OCI-LY3 (cell line): ENCODE results near the gene ZDHHC21.

Experiments used
- H2AFZ ChIP-seq: fragments of 200-600, 300-600 bp; shearing (Covaris generic); 2 replicates; pipeline ENCODE4 v1.6.0; 2014; ENCODE audit warnings: antibody characterized with exemption, low read depth, low read length
- H3K27ac ChIP-seq: fragments of 200-600, 300-600 bp; sonication (generic); 2 replicates; pipeline ENCODE4 v1.5.1; 2014; ENCODE audit warnings: mild to moderate bottlenecking, low read length, moderate library complexity, mixed read lengths
- H3K27me3 ChIP-seq: fragments of 200-600, 300-600 bp; sonication (generic); 2 replicates; pipeline ENCODE4 v1.6.1; 2014; ENCODE audit warnings: low read depth, low read length, mixed read lengths
- H3K36me3 ChIP-seq: fragments of 200-600, 300-600 bp; sonication (generic); replicated peaks from 2 replicates; pipeline ENCODE3; 2014; ENCODE audit warnings: low read depth, low read length, mixed read lengths
- H3K4me1 ChIP-seq: fragments of 300-600, 200-600 bp; sonication (generic); 2 replicates; pipeline ENCODE4 v1.6.1; 2014; ENCODE audit warnings: low read length, mixed read lengths
- H3K4me2 ChIP-seq: fragments of 200-600, 300-600 bp; sonication (generic); 2 replicates; pipeline ENCODE4 v1.6.1; 2014; ENCODE audit warnings: low read length, mixed read lengths
- H3K4me3 ChIP-seq: fragments of 300-600, 200-600 bp; sonication (generic); 2 replicates; pipeline ENCODE4 v1.5.1; 2014; ENCODE audit warnings: antibody characterized with exemption, mild to moderate bottlenecking, low read length, moderate library complexity
- H3K79me2 ChIP-seq: fragments of 300-600, 200-600 bp; shearing (Covaris generic); 2 replicates; pipeline ENCODE4 v1.6.1; 2014; ENCODE audit warnings: mild to moderate bottlenecking, low read length, mixed read lengths
- H3K9ac ChIP-seq: fragments of 300-600, 200-600 bp; shearing (Covaris generic); 2 replicates; pipeline ENCODE4 v1.6.0; 2014; ENCODE audit warnings: mild to moderate bottlenecking, low read length, moderate library complexity
- H3K9me3 ChIP-seq: fragments of 200-600, 300-600 bp; shearing (Covaris generic); 2 replicates; pipeline ENCODE4 v1.6.1; 2014; ENCODE audit warnings: low read length, mixed read lengths; ENCODE audit not compliant: insufficient read depth
- H4K20me1 ChIP-seq: fragments of 200-600, 300-600 bp; sonication (generic); 2 replicates; pipeline ENCODE4 v1.6.1; 2016; ENCODE audit warnings: low read length, mixed read lengths; ENCODE audit not compliant: insufficient read depth
- CTCF ChIP-seq: fragments of 200-600, 300-600 bp; sonication (generic); IDR thresholded peaks from 2 replicates; pipeline ENCODE4 v1.5.1; 2014; ENCODE audit warnings: antibody characterized with exemption, low read length, low read depth
- EZH2phosphoT487 ChIP-seq: fragments of 200-600 bp; shearing (Covaris generic); IDR thresholded peaks from 2 replicates; pipeline ENCODE4 v1.6.1; 2018; ENCODE audit warnings: antibody characterized with exemption, mixed run types, low read depth

ZDHHC21 gene

GRCh38 chr9:14730461-14730898 is 37.2 kb upstream of the ZDHHC21 start:
- Histone ChIP-seq H3K4me3 (no peak overlapping the region), H3K79me2 (no peaks in the 10 kb centered on the region), H3K9ac (no peak overlapping the region), H3K27me3 (peaks cover 11% of the 10 kb centered on the region; the same call in 1 of the 2 replicates), H2AFZ (no peak overlapping the region), H3K9me3 (no peaks in the 10 kb centered on the region), H3K4me2 (no peak overlapping the region), H4K20me1 (no peaks in the 10 kb centered on the region), H3K4me1 (no peaks in the 10 kb centered on the region), H3K27ac (no peak overlapping the region), H3K36me3 (no peaks in the 10 kb centered on the region)
- no peak for TF ChIP-seq EZH2phosphoT487
- no peak for TF ChIP-seq CTCF

GRCh38 chr9:14723301-14723700 is 30.1 kb upstream of the ZDHHC21 start:
- H3K9me3 ChIP-seq: no peaks in the 10 kb centered on the region
- no peak overlapping the region for H3K4me2 ChIP-seq
- no peaks in the 10 kb centered on the region for H3K4me1 ChIP-seq
- peaks cover 10% of the 10 kb centered on the region for H3K27me3 ChIP-seq
- H3K9ac ChIP-seq: no peak overlapping the region
- H3K4me3 ChIP-seq: no peak overlapping the region
- no peak overlapping the region for H3K27ac ChIP-seq
- H4K20me1 ChIP-seq: no peaks in the 10 kb centered on the region
- H3K36me3 ChIP-seq: no peaks in the 10 kb centered on the region
- H2AFZ ChIP-seq: no peak overlapping the region
- H3K79me2 ChIP-seq: no peaks in the 10 kb centered on the region
- TF ChIP-seq EZH2phosphoT487: no peak
- no peak for TF ChIP-seq CTCF

DNA sequence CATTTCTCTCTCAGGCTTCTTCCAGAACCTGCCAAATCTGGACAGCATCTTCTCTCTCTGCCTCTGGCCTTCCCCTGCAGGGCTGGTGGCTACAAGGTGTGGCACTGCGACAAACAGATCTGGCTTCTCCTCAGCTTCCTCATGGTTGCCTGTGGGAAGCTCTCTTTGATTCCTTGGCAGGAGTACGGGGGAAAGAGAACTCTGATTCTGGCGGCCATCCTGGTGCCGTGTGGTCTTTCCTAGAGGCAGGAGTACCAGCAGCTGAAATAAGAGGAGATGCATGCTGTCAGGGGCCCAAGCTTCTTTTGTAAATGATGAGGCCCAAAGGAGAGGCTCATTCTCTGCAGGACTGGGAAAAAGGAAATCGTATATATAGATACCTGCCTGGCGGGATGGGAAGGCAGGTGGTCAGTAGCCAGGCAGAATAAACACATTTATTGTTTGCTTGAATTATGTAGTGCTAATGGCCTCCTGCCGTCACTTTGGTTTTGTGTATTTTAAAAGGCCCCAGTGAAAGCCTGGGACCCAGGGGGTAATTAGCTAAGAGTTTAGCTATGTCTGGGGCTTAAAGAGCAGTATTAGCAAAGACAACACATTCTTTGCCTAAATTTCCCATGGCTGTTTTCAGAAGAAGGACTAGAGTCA is 29.3 kb upstream of the ZDHHC21 start, which contains the start of gene CER1:
CER1 (minus strand) TSS at position 343 of the 645 bp plus-strand sequence; CDS start at position 282, 61 bp downstream.
- TF ChIP-seq CTCF (no peak), EZH2phosphoT487 (no peak)
- no peaks in the 10 kb centered on the region for H4K20me1 ChIP-seq
- no peaks in the 10 kb centered on the region for H3K4me1 ChIP-seq
- H2AFZ ChIP-seq: no peak within 1 kb of the TSS
- no peak within 1 kb of the TSS for H3K4me2 ChIP-seq
- no peaks in the 10 kb centered on the region for H3K79me2 ChIP-seq
- H3K9ac ChIP-seq: no peak within 1 kb of the TSS
- no peak within 1 kb of the TSS for H3K27ac ChIP-seq
- no peaks in the 10 kb centered on the region for H3K36me3 ChIP-seq
- H3K27me3 ChIP-seq: peaks cover 17% of the 10 kb centered on the region
- no peak within 1 kb of the TSS for H3K4me3 ChIP-seq
- H3K9me3 ChIP-seq: no peaks in the 10 kb centered on the region

DNA sequence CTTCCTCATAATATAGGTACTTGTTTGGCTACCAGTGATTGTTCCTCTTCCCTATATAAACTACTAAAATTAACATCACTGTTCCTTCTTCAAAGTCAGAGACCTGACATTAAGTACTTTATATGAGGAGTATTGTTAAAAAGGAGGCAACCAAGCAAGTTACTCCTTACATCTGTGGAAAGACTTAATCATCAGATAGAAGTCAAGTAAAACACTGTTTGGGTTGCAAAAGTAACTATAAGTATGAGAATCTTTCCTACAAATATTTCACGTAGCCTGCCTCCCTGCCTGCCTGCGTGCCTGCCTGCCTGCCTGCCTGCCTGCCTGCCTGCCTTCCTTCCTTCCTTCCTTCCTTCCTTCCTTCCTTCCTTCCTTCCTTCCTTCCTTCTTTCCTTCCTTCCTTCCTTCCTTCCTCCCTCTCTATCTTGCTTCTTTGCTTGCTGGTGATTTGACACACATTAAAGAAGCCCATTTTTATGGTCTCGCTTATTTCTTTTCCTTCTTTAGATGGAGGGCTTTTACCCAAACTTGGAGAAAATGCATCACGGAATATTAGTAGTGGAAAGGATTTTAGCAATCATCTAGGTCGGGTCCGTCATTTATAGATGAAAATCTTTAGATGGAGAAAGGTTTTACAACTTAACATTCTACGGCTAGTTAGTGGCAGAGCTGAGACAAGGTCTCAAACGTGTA is 26.1 kb upstream of the ZDHHC21 start:
- TF ChIP-seq EZH2phosphoT487 (no peak), CTCF (no peak)
- Histone ChIP-seq H3K4me1 (no peaks in the 10 kb centered on the region), H4K20me1 (no peaks in the 10 kb centered on the region), H3K4me3 (no peak overlapping the region), H3K9ac (no peak overlapping the region), H3K27me3 (peaks cover 28% of the 10 kb centered on the region), H3K79me2 (no peaks in the 10 kb centered on the region), H3K4me2 (no peak overlapping the region), H3K36me3 (no peaks in the 10 kb centered on the region), H3K9me3 (no peaks in the 10 kb centered on the region), H3K27ac (no peak overlapping the region), H2AFZ (no peak overlapping the region)
